Osteoblast (primary cell): ENCODE measurements around the gene DNASE2. TPM values are rescaled to one million over a fixed set of nuclear protein-coding genes. Genes with fewer than 3 reads are reported as not detected.

ENCODE experiments used
- DNase-seq: peaks from one replicate; pipeline ENCODE4 v3.0.0; 2011; ENCODE audit warnings: low spot score, mixed read lengths; ENCODE audit not compliant: insufficient read length; ENCODE audit errors: missing footprints
- H2AFZ ChIP-seq: 2 replicates; pipeline ENCODE4 v1.6.0; 2011; ENCODE audit warnings: mild to moderate bottlenecking, low read length
- H3K27ac ChIP-seq: 2 replicates; pipeline ENCODE4 v1.5.1; 2011; ENCODE audit warnings: mild to moderate bottlenecking, low read depth, low read length, moderate library complexity
- H3K27me3 ChIP-seq: 2 replicates; pipeline ENCODE4 v1.6.0; 2012; ENCODE audit warnings: mild to moderate bottlenecking, control low read depth, inconsistent platforms, low read length, moderate library complexity; ENCODE audit not compliant: insufficient read depth
- H3K36me3 ChIP-seq: 2 replicates; pipeline ENCODE4 v1.5.1; 2011; ENCODE audit warnings: mild to moderate bottlenecking, low read length, control low read depth, moderate library complexity; ENCODE audit not compliant: insufficient read depth
- H3K4me1 ChIP-seq: 2 replicates; pipeline ENCODE4 v1.5.1; 2011; ENCODE audit warnings: mild to moderate bottlenecking, low read length, control low read depth, moderate library complexity; ENCODE audit not compliant: insufficient read depth
- H3K4me2 ChIP-seq: 2 replicates; pipeline ENCODE4 v1.6.0; 2011; ENCODE audit warnings: mild to moderate bottlenecking, low read length; ENCODE audit not compliant: insufficient read depth
- H3K4me3 ChIP-seq: fragments of 200-600 bp; sonication (generic); 3 replicates; pipeline ENCODE4 v1.5.1; 2012; ENCODE audit warnings: mild to moderate bottlenecking, low read length, inconsistent platforms; ENCODE audit not compliant: insufficient read depth
- H3K79me2 ChIP-seq: 2 replicates; pipeline ENCODE4 v1.6.0; 2012; ENCODE audit warnings: mild to moderate bottlenecking, low read length, control low read depth, inconsistent platforms; ENCODE audit not compliant: insufficient read depth
- H3K9me3 ChIP-seq: 2 replicates; pipeline ENCODE4 v1.5.1; 2011; ENCODE audit warnings: low read depth, low read length, control low read depth
- H4K20me1 ChIP-seq: 2 replicates; pipeline ENCODE4 v1.6.0; 2012; ENCODE audit warnings: mild to moderate bottlenecking, low read length, control low read depth; ENCODE audit not compliant: insufficient read depth
- total RNA-seq: library from RNA; depleted of rRNA; stranded (reverse); fragments of >200 nt; gene quantifications from 2 replicates; pipeline ENCODE4 v1.2.3, GENCODE V29; 2012
- TF ChIP-seq, protein P1 (sequence below): IDR thresholded peaks from 2 replicates; pipeline ENCODE4 v1.5.1; 2011; ENCODE audit warnings: mild to moderate bottlenecking, low read depth, low read length, moderate library complexity; ENCODE audit errors: extremely low read depth

DNASE2 gene, protein sequence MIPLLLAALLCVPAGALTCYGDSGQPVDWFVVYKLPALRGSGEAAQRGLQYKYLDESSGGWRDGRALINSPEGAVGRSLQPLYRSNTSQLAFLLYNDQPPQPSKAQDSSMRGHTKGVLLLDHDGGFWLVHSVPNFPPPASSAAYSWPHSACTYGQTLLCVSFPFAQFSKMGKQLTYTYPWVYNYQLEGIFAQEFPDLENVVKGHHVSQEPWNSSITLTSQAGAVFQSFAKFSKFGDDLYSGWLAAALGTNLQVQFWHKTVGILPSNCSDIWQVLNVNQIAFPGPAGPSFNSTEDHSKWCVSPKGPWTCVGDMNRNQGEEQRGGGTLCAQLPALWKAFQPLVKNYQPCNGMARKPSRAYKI
- 48.1 and 61.0 TPM in 2 replicates for total RNA-seq

DNA sequence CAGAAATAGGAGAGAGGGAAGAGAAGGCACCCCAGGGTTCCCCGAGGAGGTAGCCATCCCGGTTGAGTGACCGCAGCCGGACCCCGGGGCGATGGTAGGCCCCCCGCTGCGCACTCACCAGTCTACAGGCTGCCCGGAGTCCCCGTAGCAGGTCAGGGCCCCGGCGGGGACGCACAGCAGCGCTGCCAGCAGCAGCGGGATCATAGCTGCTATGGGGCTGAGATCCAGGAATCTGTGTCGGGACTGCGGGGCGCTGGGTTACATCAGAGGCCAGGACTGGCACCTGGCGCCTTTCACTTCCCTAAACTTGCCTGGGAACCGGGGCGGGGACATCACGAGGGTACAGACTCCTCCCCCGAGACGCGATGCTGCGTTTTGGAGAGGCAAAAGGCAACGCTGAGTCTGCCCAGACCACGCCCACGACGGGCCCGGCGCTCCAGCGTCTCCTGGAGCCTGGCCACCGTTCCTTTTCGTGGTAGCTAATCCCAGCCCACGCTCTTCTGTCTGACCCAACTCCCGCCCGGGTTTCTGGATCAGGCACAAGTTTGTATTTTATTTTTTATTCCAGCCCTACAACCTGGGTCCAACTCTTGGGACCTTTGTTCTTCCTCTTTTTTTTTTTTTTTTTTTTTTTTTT lies at the start of gene DNASE2:
Gene DNASE2, minus strand, starts transcription at position 278 of the 637 bp plus-strand sequence. Its CDS starts 74 bp downstream, at position 204.
- H3K79me2 ChIP-seq: no peaks in the 10 kb centered on the region
- H3K4me2 ChIP-seq: peak within 1 kb of the TSS; percentile 82
- peaks cover 16% of the 10 kb centered on the region for H3K27me3 ChIP-seq
- H4K20me1 ChIP-seq: no peaks in the 10 kb centered on the region
- peak; percentile 100 for DNase-seq
- peaks cover 9% of the 10 kb centered on the region for H3K9me3 ChIP-seq
- H3K4me1 ChIP-seq: peaks cover 6% of the 10 kb centered on the region
- no peak within 1 kb of the TSS for H3K27ac ChIP-seq
- peaks cover 6% of the 10 kb centered on the region for H3K36me3 ChIP-seq
- TF ChIP-seq, protein P1, sequence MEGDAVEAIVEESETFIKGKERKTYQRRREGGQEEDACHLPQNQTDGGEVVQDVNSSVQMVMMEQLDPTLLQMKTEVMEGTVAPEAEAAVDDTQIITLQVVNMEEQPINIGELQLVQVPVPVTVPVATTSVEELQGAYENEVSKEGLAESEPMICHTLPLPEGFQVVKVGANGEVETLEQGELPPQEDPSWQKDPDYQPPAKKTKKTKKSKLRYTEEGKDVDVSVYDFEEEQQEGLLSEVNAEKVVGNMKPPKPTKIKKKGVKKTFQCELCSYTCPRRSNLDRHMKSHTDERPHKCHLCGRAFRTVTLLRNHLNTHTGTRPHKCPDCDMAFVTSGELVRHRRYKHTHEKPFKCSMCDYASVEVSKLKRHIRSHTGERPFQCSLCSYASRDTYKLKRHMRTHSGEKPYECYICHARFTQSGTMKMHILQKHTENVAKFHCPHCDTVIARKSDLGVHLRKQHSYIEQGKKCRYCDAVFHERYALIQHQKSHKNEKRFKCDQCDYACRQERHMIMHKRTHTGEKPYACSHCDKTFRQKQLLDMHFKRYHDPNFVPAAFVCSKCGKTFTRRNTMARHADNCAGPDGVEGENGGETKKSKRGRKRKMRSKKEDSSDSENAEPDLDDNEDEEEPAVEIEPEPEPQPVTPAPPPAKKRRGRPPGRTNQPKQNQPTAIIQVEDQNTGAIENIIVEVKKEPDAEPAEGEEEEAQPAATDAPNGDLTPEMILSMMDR: no peak
- H3K4me3 ChIP-seq: peak within 1 kb of the TSS; percentile 83
- H2AFZ ChIP-seq: peak within 1 kb of the TSS; percentile 94

DNA sequence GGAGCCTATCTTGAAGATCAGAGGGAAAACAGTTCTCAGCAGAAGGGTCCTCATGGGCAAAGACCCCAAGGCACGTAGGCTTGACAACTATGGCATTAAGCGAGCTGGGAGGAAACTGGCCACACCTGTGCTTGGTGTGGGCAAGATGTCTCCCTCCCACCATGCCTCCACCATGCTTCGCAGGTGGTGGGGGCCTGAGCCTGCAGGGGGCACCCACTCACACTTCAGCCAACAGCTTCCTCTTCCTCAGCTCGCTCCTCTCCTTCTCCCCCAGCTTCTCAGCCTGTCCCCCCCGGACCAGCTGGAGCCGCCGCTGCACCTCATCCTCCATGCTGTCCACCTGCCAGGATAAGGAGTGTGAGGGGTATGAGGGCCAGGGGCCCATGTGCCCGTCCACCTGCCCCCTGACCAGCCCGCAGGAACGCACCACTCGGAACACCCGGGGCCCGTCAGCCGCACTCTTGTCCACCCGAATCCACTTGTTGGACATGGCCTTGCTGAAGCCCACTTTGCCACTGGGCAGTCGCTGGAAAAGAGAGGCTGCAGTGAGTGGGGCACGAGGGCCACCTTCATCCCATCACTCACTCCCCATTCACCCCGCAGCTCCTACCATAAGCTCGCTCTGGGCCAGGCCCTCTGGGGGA lies 48.9 kb upstream of the DNASE2 start:
- Histone ChIP-seq H3K27ac (no peak overlapping the region), H3K79me2 (peaks cover 40% of the 10 kb centered on the region), H4K20me1 (peaks cover 14% of the 10 kb centered on the region), H3K4me2 (no peak overlapping the region), H3K36me3 (peaks cover 34% of the 10 kb centered on the region), H3K9me3 (no peaks in the 10 kb centered on the region), H3K4me3 (no peak overlapping the region), H3K27me3 (no peaks in the 10 kb centered on the region), H2AFZ (no peak overlapping the region), H3K4me1 (peaks cover 8% of the 10 kb centered on the region)
- DNase-seq: no peak
- TF ChIP-seq, protein P1: no peak

DNA sequence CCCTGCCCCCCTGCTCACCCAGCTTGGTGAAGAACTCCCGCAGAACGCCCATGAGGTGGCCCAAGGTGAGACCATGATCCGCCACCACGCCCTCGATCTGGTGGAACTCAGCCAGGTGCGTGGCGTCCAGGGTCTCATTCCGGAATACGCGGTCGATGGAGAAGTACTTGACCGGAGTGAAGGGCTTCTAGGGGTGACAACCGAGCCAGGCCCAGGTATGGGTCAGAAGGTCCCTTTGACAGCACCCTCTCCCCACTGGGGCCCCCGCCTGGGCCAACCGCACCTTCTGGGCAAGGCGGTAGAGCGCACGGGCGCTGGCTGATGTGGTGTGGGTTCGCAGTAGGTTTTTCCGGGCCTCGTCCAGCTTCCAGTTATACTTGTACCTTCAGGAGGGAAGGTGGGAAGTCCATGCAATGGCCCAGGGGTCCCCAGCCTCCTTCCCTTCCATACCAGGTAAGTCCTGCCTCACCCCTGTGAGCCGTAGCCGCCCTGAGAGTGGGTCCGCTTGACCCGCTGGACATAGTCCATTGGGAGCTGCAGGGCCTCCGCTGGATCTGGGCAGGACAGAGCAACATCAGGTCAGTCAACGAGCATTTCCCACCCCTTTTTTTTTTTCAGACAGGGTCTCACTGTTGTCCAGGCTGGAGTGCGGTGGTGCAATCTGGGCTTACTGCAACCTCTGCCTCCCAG lies 43.5 kb upstream of the DNASE2 start:
- no peak overlapping the region for H3K27ac ChIP-seq
- peak; percentile 62 for DNase-seq
- no peak overlapping the region for H2AFZ ChIP-seq
- H3K4me1 ChIP-seq: no peaks in the 10 kb centered on the region
- H4K20me1 ChIP-seq: no peaks in the 10 kb centered on the region
- no peaks in the 10 kb centered on the region for H3K9me3 ChIP-seq
- no peaks in the 10 kb centered on the region for H3K27me3 ChIP-seq
- peaks cover under 1% of the 10 kb centered on the region for H3K79me2 ChIP-seq
- no peak overlapping the region for H3K4me2 ChIP-seq
- TF ChIP-seq, protein P1: no peak
- H3K36me3 ChIP-seq: peaks cover 58% of the 10 kb centered on the region
- H3K4me3 ChIP-seq: no peak overlapping the region
